ENCODE data around the gene VPS33A.

VPS33A gene

GRCh38 chr12:122225683-122226365, 40.5 kb downstream of the VPS33A start, which contains the start of gene DIABLO:
Gene DIABLO (minus strand): TSS chr12:122226052. CDS start chr12:122226014, 38 bp downstream.
- H3K4me1 ChIP-seq (ENCODE audit: insufficient read depth, poor library complexity, severe bottlenecking), result peaks cover 5% of the 10 kb centered on the region
- ATAC-seq (ENCODE audit: low read depth) (peak; percentile 92), DNase-seq (ENCODE audit: low spot score) (peak; percentile 100)
- H3K27me3 ChIP-seq (ENCODE audit: insufficient read depth, poor library complexity, severe bottlenecking), result no peaks in the 10 kb centered on the region
- no peak for TF ChIP-seq CTCF (IDR thresholded peaks at IDR 0.05; ENCODE audit: poor library complexity, severe bottlenecking)
- H3K36me3 ChIP-seq (ENCODE audit: low read depth), result peaks cover 29% of the 10 kb centered on the region
- H3K27ac ChIP-seq (ENCODE audit: poor library complexity, severe bottlenecking), result peak within 1 kb of the TSS; percentile 65
- H3K4me3 ChIP-seq (ENCODE audit: severe bottlenecking), result peak within 1 kb of the TSS; percentile 76
- no peaks in the 10 kb centered on the region for H3K9me3 ChIP-seq (ENCODE audit: severe bottlenecking)

- peaks cover 92% of the 10 kb centered on the region for H3K36me3 ChIP-seq (ENCODE audit: low read depth)
- H3K9me3 ChIP-seq (ENCODE audit: severe bottlenecking), result no peaks in the 10 kb centered on the region
- H3K27me3 ChIP-seq (ENCODE audit: insufficient read depth, poor library complexity, severe bottlenecking), result no peaks in the 10 kb centered on the region
- TF ChIP-seq CTCF (IDR thresholded peaks at IDR 0.05; ENCODE audit: poor library complexity, severe bottlenecking), result no peak
- H3K27ac ChIP-seq (ENCODE audit: poor library complexity, severe bottlenecking), result no peak overlapping the region
- DNase-seq (ENCODE audit: low spot score) (no peak), ATAC-seq (ENCODE audit: low read depth) (no peak)
- H3K4me3 ChIP-seq (ENCODE audit: severe bottlenecking), result no peak overlapping the region
- no peaks in the 10 kb centered on the region for H3K4me1 ChIP-seq (ENCODE audit: insufficient read depth, poor library complexity, severe bottlenecking)
Observed at GRCh38 chr12:122216445-122216844, 49.8 kb downstream of the VPS33A start.

GRCh38 chr12:122215771-122216170, 50.5 kb downstream of the VPS33A start:
- Histone ChIP-seq H3K4me3 (ENCODE audit: severe bottlenecking) (no peak overlapping the region), H3K9me3 (ENCODE audit: severe bottlenecking) (no peaks in the 10 kb centered on the region), H3K27me3 (ENCODE audit: insufficient read depth, poor library complexity, severe bottlenecking) (no peaks in the 10 kb centered on the region), H3K36me3 (ENCODE audit: low read depth) (peaks cover 89% of the 10 kb centered on the region), H3K4me1 (ENCODE audit: insufficient read depth, poor library complexity, severe bottlenecking) (no peaks in the 10 kb centered on the region), H3K27ac (ENCODE audit: poor library complexity, severe bottlenecking) (no peak overlapping the region)
- no peak for TF ChIP-seq CTCF (IDR thresholded peaks at IDR 0.05; ENCODE audit: poor library complexity, severe bottlenecking)
- DNase-seq (ENCODE audit: low spot score) (no peak), ATAC-seq (ENCODE audit: low read depth) (no peak)

- H3K27me3 ChIP-seq (ENCODE audit: insufficient read depth, poor library complexity, severe bottlenecking), result no peaks in the 10 kb centered on the region
- H3K4me3 ChIP-seq (ENCODE audit: severe bottlenecking), result no peak overlapping the region
- H3K36me3 ChIP-seq (ENCODE audit: low read depth), result peaks cover 54% of the 10 kb centered on the region
- ATAC-seq (ENCODE audit: low read depth) (no peak), DNase-seq (ENCODE audit: low spot score) (no peak)
- no peaks in the 10 kb centered on the region for H3K4me1 ChIP-seq (ENCODE audit: insufficient read depth, poor library complexity, severe bottlenecking)
- H3K27ac ChIP-seq (ENCODE audit: poor library complexity, severe bottlenecking), result no peak overlapping the region
- no peak for TF ChIP-seq CTCF (IDR thresholded peaks at IDR 0.05; ENCODE audit: poor library complexity, severe bottlenecking)
- no peaks in the 10 kb centered on the region for H3K9me3 ChIP-seq (ENCODE audit: severe bottlenecking)
Observed at GRCh38 chr12:122208073-122208820, 58.0 kb downstream of the VPS33A start.

All from RWPE2 (cell line).